GM19099 (cell line): ENCODE data around the gene LRTM2.

ENCODE experiments used
- POLR2A ChIP-seq: IDR thresholded peaks from 3 replicates; pipeline ENCODE4 v1.6.1; 2011; ENCODE audit warnings: low read depth; ENCODE audit not compliant: insufficient read length; ENCODE audit errors: extremely low read depth

The LRTM2 gene

DNA sequence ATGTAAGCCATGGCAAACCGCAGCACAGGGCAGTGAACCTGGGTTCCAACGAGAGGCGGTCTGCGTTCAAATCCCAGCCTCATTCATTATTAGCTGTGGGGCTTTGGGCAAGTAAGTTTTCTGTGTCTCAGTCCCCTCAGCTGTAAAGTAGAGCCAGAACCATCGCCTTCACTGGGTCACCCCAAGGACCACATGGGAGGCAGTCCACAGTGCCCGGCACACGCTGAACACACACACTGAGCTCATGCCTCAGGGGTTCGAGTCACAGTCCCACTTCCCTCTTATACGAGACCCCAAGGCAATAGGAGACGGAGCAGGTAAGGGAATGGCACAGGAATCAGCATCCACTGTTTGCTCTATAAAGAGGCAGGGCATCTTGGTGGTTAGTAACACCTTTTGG lies 19.1 kb downstream of the LRTM2 start:
- no peak for TF ChIP-seq POLR2A

- no peak for TF ChIP-seq POLR2A
These were observed 19.9 kb downstream of the LRTM2 start for GRCh38 chr12:1839956-1840951.

GRCh38 chr12:1840981-1841425 lies 20.6 kb downstream of the LRTM2 start:
- no peak for TF ChIP-seq POLR2A

DNA sequence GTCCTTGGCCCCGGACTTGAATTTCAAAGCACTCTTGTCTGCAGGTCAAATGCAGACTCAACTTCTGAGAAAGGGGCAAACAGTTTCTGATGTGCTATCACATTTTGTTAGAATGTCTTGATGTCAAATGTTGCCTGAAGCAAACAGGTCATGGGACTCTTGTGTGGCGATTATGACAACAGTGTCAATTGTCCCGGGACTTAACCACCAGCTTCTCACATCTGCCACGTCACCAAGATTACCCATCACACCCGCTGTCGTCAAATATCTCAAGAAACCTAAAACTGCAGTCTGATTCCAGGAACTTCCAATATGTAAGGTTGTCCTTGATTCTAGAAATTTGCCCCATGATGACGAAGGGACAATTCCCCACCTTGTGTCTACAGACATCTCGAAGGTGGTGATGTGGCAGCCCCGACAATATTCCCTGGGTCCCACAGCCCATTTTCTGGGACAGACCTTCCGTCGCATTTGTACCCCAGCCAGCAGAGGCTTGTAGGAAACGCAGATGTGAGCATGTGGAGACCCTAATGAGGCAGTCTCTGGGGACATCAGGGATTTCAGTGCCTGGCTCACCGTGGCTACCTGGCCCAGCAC lies 21.3 kb downstream of the LRTM2 start:
- no peak for TF ChIP-seq POLR2A

DNA sequence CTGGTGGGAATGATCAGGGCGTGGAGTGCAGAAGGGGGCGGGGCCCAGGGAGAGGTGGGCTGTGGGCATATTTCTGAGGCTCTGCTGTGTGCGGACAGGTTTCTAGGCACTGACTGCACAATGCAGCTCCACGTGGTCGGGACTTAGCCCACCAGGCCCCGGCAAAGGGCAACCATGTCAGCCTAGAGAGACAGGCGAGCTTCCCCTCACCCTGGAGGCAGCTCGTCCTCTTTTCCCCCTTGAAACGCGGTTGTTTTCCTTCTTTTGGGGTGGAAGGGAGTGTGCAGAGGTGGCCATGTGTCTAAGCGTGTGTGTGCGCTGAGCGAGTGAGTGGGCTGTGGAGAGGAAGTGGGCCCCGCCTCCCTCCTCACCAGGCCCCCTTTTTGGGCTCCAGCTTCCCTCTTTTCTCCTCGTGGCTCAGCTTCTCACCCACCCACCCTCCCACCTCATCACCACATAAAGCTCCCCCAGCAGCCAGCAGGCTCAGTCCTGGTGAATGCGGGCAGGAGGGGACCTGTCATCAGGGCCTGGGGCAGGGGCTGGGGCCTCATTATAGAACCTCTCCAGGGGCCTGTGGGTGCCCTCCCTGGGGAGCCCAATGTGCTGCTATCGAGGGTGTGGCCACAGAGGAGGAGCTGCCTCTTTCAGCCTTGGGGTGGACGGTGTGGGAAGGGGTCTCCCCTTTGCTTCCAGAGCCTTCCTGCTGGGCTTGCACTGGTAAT lies 22.0 kb downstream of the LRTM2 start:
- TF ChIP-seq POLR2A: no peak

- no peak for TF ChIP-seq POLR2A
These were observed 22.7 kb downstream of the LRTM2 start for GRCh38 chr12:1842905-1843640.

- TF ChIP-seq POLR2A: no peak
These were observed 23.3 kb downstream of the LRTM2 start for GRCh38 chr12:1843641-1844005.

- no peak for TF ChIP-seq POLR2A
These were observed 23.9 kb downstream of the LRTM2 start for GRCh38 chr12:1844223-1844622.

- no peak for TF ChIP-seq POLR2A
These were observed 24.5 kb downstream of the LRTM2 start for GRCh38 chr12:1844661-1845409.

GRCh38 chr12:1845427-1845826 lies 25.1 kb downstream of the LRTM2 start:
- no peak for TF ChIP-seq POLR2A

DNA sequence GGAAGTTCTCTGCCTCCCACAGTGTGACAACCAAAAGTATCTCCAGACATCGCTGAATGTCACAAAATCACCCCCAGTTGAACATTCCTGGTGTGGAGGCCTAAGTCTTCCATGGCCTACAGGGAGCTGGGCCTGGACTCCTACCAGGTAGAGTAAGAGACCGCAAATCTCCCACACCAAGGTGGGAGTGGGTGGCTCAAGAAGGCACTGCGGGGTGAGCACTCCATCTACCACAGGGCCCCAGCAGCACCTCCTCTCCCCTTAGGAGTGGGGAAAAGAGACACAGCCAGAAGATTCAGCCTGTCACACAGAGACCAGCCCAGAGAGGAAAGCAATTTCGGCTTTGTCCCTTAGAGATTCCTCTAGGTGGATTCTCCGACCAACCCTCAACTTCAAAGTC lies 25.5 kb downstream of the LRTM2 start:
- TF ChIP-seq POLR2A: no peak

DNA sequence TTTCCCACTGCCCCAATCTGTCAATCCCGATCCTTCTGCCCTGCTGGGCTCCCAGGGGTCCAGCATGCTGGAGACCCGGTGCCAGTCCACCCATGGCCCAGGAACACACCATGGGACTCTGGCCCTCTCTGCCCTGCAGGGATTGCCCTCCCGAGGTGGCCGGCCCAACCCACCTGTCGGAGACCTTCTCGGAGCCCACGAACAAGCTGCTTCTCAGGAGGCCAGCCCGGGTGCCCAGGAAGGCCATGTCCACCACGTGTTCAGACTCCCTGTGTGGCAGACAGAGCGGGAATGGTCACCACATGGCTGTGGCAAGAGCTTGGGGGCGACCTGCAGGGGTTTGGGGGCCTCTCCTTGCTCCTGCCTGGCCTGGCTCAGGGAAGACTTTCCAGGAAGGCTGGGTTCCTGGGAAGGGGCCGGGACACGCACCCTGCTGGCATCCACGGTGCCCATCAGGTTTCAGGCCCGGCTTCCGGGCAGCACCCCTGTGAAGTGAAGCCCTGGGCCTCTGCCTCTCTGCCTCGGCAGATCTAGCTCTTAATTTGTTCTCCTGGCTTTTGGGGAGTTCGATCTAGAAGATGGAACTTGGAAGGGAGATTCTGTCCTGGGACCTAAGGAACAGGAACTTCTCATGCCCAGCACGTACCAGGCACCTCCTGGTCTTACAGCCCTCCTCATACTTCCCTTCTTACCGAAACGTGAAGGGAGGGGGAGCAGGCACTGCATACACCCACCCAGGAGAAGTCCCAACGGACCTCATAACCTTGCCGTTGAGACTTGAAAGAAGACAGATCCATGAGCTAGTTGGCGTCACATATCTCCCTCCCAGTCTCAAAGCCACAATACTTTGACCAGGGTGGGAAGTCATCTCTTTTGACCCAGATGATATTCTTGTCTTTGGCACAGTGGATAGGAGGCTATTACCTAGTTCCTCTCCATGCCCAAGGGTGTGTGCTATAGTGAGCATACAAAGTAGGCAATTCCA lies 26.3 kb downstream of the LRTM2 start:
- no peak for TF ChIP-seq POLR2A

DNA sequence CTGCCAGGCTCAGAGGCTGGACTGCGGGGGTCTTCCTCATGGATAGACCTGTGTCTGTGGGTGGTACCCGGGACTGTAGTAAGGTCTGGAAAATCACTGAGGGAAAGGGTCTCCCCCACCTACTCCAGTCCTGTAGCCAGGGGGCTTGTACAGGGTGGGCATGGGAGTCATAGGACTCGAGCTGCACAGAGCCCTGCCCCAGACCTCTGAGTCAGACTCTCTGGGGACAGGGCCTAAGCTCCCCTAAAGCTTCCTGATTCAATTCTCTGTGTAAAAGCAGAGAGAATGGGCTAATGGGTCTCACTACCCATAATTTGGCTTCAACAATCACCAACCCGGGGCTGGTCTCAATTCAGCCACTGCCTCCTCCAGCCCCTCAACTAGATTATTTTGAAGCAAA lies 27.0 kb downstream of the LRTM2 start:
- no peak for TF ChIP-seq POLR2A

GRCh38 chr12:1848146-1848545 lies 27.8 kb downstream of the LRTM2 start:
- no peak for TF ChIP-seq POLR2A

GRCh38 chr12:1848745-1849144 lies 28.4 kb downstream of the LRTM2 start:
- TF ChIP-seq POLR2A: no peak
